HepG2 (cell line): ENCODE data around the gene MTHFD1L.

Source experiments
- CHD2 ChIP-seq: IDR thresholded peaks from 2 replicates; pipeline ENCODE4 v1.6.1; 2011; ENCODE audit warnings: low read depth, low read length, improper control_type of control experiment
- PAF1 ChIP-seq: IDR thresholded peaks from 2 replicates; pipeline ENCODE4 v1.6.1; 2016; ENCODE audit warnings: missing genetic modification reagents, missing compliant biosample characterization
- ZSCAN12 ChIP-seq: sonication (generic); formaldehyde crosslinking; IDR thresholded peaks from 2 replicates; pipeline ENCODE4 v1.9.0; 2021; ENCODE audit warnings: mild to moderate bottlenecking, missing genetic modification reagents
- TF ChIP-seq, protein P1 (sequence below): sonication (generic); formaldehyde crosslinking; conservative IDR thresholded peaks from 2 replicates; pipeline ENCODE4 v1.8.0; 2022; ENCODE audit warnings: low read depth, missing genetic modification reagents
- TF ChIP-seq, protein P2 (sequence below): sonication (generic); formaldehyde crosslinking; IDR thresholded peaks from 2 replicates; pipeline ENCODE4 v1.4.0; 2020; ENCODE audit warnings: missing genetic modification reagents

GRCh38 chr6:150964765-150965164 lies 99.3 kb downstream of the MTHFD1L start:
- TF ChIP-seq, protein P1, sequence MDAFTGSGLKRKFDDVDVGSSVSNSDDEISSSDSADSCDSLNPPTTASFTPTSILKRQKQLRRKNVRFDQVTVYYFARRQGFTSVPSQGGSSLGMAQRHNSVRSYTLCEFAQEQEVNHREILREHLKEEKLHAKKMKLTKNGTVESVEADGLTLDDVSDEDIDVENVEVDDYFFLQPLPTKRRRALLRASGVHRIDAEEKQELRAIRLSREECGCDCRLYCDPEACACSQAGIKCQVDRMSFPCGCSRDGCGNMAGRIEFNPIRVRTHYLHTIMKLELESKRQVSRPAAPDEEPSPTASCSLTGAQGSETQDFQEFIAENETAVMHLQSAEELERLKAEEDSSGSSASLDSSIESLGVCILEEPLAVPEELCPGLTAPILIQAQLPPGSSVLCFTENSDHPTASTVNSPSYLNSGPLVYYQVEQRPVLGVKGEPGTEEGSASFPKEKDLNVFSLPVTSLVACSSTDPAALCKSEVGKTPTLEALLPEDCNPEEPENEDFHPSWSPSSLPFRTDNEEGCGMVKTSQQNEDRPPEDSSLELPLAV (CRISPR knock-in tag), result no peak
- TF ChIP-seq, protein P2, sequence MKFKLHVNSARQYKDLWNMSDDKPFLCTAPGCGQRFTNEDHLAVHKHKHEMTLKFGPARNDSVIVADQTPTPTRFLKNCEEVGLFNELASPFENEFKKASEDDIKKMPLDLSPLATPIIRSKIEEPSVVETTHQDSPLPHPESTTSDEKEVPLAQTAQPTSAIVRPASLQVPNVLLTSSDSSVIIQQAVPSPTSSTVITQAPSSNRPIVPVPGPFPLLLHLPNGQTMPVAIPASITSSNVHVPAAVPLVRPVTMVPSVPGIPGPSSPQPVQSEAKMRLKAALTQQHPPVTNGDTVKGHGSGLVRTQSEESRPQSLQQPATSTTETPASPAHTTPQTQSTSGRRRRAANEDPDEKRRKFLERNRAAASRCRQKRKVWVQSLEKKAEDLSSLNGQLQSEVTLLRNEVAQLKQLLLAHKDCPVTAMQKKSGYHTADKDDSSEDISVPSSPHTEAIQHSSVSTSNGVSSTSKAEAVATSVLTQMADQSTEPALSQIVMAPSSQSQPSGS, result no peak
- TF ChIP-seq ZSCAN12 (CRISPR knock-in tag) (no peak), CHD2 (no peak), PAF1 (no peak)
